ENCODE results near the gene ARHGEF12. TPM values are rescaled to one million over a fixed set of nuclear protein-coding genes. Genes with fewer than 3 reads are reported as not detected.
A peak's percentile ranks its signal among the peaks of the same experiment; 100 is the strongest.

The ARHGEF12 gene
- total RNA-seq, 4 donors from 2014 or later, result 52.9 to 77.3 (median 61.4) TPM

- ATAC-seq (no peak), DNase-seq (no peak)
- in situ Hi-C loops (cut with MboI; ENCODE audit: low sequenced_read_pairs in 4 of 4), result loop anchor here in 2 of 4 donors (5.0 to 25.0 kb wide), 3 partner anchors 64 to 636 kb away; no protein-coding TSS in a partner anchor
- Histone ChIP-seq H3K27me3 (peaks cover 6 to 8% (median 8%) of the 10 kb centered on the region in 3 donors), H3K4me1 (no peaks in the 10 kb centered on the region), H3K36me3 (no peaks in the 10 kb centered on the region), H3K4me3 (no peak overlapping the region), H3K27ac (no peak overlapping the region), H3K9me3 (no peaks in the 10 kb centered on the region)
- intact Hi-C loops (cut with DNase I; ENCODE audit: low total_unique reads), result no loop called here
- TF ChIP-seq CTCF (IDR thresholded peaks at IDR 0.05 in 4 of 5, conservative IDR thresholded peaks at IDR 0.05 in 1 of 5), result no peak
Observed at GRCh38 chr11:120298461-120298860, 37.8 kb upstream of the ARHGEF12 start.

DNA sequence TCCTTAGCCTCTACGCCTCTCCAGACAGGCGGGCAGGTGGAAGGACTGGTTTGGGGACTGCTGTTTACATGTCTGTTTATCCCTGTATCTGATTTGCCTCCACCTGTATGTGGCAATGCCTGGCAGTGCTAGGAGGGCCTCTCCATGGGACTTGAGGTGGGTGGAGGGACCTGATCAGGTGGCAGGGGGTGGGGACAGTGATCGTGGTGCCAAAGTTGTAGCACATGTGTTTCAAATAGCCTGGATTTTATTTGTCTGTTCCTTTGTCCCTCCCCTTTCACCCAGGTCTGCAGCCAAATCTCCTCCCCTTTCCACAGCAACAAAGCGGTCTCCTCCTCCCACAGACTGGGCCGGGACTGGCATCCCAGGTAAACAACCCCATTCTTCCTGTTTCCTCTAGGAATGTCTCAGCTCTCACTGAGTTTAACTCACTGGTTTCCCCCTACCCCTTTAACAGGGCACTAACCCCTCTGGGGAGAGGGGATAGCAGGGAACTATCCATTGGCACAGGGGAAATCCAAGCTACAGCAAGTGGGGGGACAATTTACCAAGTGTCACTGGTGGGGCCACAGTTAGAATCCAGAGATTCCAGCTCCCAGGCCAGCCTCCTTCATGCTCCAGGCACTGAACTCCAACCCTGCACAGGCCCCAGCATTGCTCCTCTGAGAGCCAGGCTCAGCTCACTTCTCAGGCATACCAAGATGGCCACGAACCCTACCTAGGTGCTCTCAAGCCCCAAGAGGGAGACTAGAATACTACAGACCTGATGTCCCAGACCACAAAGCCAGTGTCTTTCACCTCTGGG, 34.0 kb upstream of the ARHGEF12 start:
- in situ Hi-C loops (cut with MboI; ENCODE audit: low sequenced_read_pairs in 4 of 4) (loop anchor here in 2 of 4 donors (5.0 to 10.0 kb wide), 2 partner anchors 127 to 130 kb away; no protein-coding TSS in a partner anchor), intact Hi-C loops (cut with DNase I; ENCODE audit: low total_unique reads) (no loop called here)
- DNase-seq (no peak), ATAC-seq (no peak)
- Histone ChIP-seq H3K4me3 (no peak overlapping the region), H3K9me3 (no peaks in the 10 kb centered on the region), H3K27ac (no peak overlapping the region), H3K27me3 (no peaks in the 10 kb centered on the region), H3K36me3 (no peaks in the 10 kb centered on the region), H3K4me1 (no peaks in the 10 kb centered on the region)
- TF ChIP-seq CTCF (IDR thresholded peaks at IDR 0.05 in 4 of 5, conservative IDR thresholded peaks at IDR 0.05 in 1 of 5) (no peak), POLR2A (IDR thresholded peaks at IDR 0.05) (no peak)

GRCh38 chr11:120303004-120303637, 33.1 kb upstream of the ARHGEF12 start:
- no peaks in the 10 kb centered on the region for H3K27me3 ChIP-seq
- in situ Hi-C loops (cut with MboI; ENCODE audit: low sequenced_read_pairs in 4 of 4), result loop anchor here in 2 of 4 donors (5.0 to 10.0 kb wide), 2 partner anchors 128 to 131 kb away; no protein-coding TSS in a partner anchor
- no peaks in the 10 kb centered on the region for H3K4me1 ChIP-seq
- no peak overlapping the region for H3K4me3 ChIP-seq
- H3K27ac ChIP-seq, result no peak overlapping the region
- intact Hi-C loops (cut with DNase I; ENCODE audit: low total_unique reads), result no loop called here
- TF ChIP-seq POLR2A (IDR thresholded peaks at IDR 0.05) (no peak), CTCF (IDR thresholded peaks at IDR 0.05 in 4 of 5, conservative IDR thresholded peaks at IDR 0.05 in 1 of 5) (peak; percentile 72 to 86 (median 74))
- H3K9me3 ChIP-seq, result no peaks in the 10 kb centered on the region
- DNase-seq (peak; percentile 15 to 45), ATAC-seq (peak; percentile 71 to 92)
- H3K36me3 ChIP-seq, result no peaks in the 10 kb centered on the region

GRCh38 chr11:120304526-120304925, 31.7 kb upstream of the ARHGEF12 start:
- H3K27me3 ChIP-seq, result no peaks in the 10 kb centered on the region
- intact Hi-C loops (cut with DNase I; ENCODE audit: low total_unique reads), result no loop called here
- H3K27ac ChIP-seq, result no peak overlapping the region
- no peaks in the 10 kb centered on the region for H3K4me1 ChIP-seq
- TF ChIP-seq CTCF (IDR thresholded peaks at IDR 0.05 in 4 of 5, conservative IDR thresholded peaks at IDR 0.05 in 1 of 5), result no peak
- in situ Hi-C loops (cut with MboI; ENCODE audit: low sequenced_read_pairs in 4 of 4), result loop anchor here in 2 of 4 donors (5.0 to 10.0 kb wide), 2 partner anchors 130 to 132 kb away; no protein-coding TSS in a partner anchor
- no peak overlapping the region for H3K4me3 ChIP-seq
- no peaks in the 10 kb centered on the region for H3K9me3 ChIP-seq
- DNase-seq (no peak), ATAC-seq (no peak)
- no peaks in the 10 kb centered on the region for H3K36me3 ChIP-seq
